HG03457 (cell line): Measurements from ENCODE around the gene CTSW.
A peak's percentile ranks its signal among the peaks of the same experiment; 100 is the strongest.
"Not testable (repeated sequence)": the region's sequence is repeated elsewhere in the genome, so short reads cannot be mapped to it uniquely, and the experiment has no call there.

ENCODE experiments used
- ATAC-seq: cut with Tn5 transposase; IDR thresholded peaks from one replicate; pipeline ENCODE4 v1.9.1; 2021; ENCODE audit warnings: moderate number of reproducible peaks; ENCODE audit not compliant: unreplicated experiment

Gene CTSW

GRCh38 chr11:65879617-65880016 lies at the start of gene CTSW:
TSS of gene CTSW (plus strand) at chr11:65879837. CDS start at chr11:65879855, 18 bp downstream.
- ATAC-seq, result no peak

DNA sequence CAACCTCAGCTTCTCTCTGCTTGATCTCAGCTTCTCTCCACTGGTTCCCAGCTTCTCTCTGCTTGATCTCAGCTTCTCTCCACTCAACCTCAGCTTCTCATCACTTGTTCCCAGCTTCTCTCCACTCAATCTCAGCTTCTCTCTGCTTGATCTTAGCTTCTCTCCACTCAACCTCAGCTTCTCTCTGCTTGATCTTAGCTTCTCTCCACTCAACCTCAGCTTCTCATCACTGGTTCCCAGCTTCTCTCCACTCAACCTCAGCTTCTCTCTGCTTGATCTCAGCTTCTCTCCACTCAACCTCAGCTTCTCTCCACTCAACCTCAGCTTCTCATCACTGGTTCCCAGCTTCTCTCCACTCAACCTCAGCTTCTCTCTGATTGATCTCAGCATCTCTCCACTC lies 47.4 kb upstream of the CTSW start:
- ATAC-seq, result not testable (repeated sequence)

- ATAC-seq, result peak; percentile 77
These were observed 46.2 kb upstream of the CTSW start, which contains the start of gene SNX32 for GRCh38 chr11:65833297-65834030. TSS of gene SNX32 (plus strand) at chr11:65833963. CDS start at chr11:65834066, 103 bp downstream.

GRCh38 chr11:65834202-65834601 lies 45.4 kb upstream of the CTSW start:
- no peak for ATAC-seq

DNA sequence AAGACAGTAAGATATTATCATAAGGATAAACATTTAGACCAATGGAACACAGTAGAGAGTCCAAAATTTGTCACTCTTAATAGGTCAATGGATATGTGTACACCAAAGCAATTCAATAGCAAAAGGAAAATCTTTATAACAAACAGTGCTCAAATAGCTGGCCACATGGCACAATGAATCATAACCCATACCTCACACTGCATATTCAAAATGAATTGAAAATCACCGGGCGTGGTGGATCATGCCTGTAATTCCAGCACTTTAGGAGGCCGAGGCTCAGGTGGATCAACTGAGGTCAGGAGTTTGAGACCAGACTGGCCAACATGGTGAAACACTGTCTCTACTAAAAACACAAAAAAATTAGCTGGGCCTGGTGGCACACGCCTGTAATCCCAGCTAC lies 37.5 kb upstream of the CTSW start:
- ATAC-seq, result no peak

- no peak for ATAC-seq
These were observed 35.8 kb upstream of the CTSW start for GRCh38 chr11:65843811-65844210.

- ATAC-seq, result no peak
These were observed 35.3 kb upstream of the CTSW start for GRCh38 chr11:65844231-65844872.

DNA sequence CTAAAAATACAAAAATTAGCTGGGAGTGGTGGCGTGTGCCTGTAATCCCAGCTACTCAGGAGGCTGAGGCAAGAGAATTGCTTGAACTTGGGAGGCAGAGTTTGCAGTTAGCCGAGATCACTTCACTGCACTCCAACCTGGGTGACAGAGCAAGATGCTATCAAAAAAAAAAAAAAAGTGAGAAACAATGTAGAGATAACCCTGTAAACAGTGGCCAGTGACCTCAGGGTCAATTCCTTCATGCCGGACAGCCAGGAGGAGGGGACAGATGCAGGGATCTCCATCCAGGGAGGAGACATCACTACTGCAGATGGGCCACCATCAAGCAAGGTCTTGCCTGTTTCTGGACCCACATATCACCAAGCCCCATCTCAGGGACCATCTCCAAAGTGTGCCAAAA lies 31.9 kb upstream of the CTSW start:
- no peak for ATAC-seq

GRCh38 chr11:65848693-65849092 lies 30.9 kb upstream of the CTSW start:
- not testable (repeated sequence) for ATAC-seq

DNA sequence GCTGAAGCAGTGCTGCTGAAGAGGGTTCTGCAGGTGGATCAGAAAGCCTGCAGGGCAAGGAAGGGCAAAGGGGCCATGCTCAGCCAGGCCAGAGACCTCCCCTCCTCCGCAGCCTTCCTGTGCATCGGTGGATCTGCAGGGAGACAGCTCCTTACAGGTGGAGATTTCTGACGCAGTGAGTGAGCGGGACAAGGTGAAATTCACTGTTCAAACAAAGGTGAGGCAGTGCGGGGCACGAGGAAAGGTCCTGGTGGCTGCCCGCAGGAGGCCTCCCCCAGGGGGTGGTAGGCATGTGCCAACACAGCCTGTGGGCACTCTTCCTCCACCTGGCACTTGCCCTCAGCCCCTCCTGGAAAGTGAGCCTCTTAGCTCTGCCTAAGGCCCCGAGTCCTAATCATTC lies 30.3 kb upstream of the CTSW start:
- ATAC-seq, result no peak

GRCh38 chr11:65849771-65850216 lies 29.8 kb upstream of the CTSW start:
- no peak for ATAC-seq

DNA sequence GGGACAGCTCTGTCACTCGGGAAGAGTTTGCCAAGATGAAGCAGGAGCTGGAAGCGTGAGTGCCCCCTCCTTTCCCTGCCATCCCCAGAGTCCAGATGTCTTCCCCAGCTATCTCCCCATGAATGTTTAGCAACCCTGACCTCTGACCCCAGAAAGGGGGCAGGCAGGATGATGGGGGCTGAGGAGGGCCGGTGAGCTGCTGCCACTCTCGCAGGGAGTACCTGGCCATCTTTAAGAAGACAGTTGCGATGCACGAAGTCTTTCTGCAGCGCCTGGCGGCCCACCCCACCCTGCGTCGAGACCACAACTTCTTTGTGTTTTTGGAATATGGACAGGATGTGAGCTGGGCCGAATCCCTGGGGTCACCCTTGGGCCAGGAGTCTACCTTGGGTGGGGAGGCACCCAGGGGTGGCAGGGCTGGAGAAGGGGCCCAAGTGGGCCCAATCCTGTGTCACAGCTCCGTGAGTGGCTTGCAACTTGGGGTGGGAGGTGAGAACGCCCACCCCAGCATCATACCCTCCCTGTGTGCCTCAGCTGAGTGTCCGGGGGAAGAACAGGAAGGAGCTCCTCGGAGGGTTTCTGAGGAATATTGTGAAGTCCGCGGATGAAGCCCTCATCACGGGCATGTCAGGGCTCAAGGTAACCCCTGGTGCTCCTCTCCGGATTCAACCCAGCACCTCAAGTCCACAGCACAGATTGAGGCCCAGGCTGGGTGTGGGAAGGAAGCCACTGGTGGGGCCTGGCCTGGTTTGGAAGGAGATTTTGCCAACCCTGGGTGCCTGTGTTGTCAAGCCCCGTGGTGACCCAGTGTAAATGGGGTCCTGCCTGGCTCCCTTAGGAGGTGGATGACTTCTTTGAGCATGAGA lies 29.2 kb upstream of the CTSW start:
- no peak for ATAC-seq

DNA sequence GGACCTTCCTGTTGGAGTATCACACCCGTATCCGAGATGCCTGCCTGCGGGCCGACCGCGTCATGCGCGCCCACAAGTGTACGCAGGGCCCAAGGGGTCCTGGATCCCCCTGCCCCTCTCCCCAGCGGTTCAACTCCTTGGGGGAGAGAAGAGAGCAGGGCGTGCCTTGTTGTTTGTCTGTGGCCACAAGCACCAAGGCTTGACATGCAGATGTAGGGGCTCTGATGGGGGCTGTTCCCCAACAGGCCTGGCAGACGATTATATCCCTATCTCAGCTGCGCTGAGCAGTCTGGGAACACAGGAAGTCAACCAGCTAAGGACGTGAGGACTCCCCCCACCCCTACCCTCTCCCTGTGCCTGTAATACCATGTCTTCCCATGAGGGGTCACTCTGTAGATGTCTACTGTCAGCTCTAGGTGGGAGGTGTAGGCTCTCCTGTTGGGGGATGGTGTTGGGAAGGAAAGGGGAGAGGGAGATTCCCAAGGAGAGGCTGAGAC lies 28.5 kb upstream of the CTSW start:
- ATAC-seq, result no peak

DNA sequence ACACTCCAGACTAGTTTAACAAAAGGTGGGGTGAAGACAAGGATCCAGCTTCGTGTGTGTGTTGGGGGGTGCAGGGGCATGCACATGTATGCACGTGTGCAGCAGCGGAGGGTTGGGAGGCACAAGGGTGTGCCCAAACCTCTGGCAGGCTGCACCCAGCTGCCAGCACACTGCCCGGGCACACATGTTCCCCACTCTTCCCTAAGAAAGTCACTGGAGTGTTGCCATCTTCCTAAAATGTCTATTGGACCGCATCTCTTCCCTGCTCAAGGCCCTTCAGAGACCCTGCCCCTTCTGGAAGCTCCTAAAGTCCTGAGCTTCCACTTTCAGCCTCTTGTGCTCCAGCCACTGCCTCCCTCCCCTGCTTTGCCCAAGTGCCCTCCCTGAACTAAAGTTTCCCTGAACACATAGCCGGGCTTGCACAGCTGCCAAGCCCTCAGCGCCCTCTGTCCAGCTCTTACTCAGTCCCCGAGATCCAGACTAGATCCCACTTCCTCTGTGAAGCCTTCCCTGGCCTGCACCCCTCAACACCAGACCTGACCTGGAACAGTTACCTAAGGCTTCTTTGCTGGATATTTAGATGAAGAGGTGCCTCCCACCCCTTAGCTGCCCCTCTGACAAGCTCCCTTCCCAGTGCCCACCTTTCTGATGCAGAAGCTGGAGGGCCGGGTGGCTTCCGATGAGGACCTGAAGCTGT lies 27.7 kb upstream of the CTSW start:
- no peak for ATAC-seq

DNA sequence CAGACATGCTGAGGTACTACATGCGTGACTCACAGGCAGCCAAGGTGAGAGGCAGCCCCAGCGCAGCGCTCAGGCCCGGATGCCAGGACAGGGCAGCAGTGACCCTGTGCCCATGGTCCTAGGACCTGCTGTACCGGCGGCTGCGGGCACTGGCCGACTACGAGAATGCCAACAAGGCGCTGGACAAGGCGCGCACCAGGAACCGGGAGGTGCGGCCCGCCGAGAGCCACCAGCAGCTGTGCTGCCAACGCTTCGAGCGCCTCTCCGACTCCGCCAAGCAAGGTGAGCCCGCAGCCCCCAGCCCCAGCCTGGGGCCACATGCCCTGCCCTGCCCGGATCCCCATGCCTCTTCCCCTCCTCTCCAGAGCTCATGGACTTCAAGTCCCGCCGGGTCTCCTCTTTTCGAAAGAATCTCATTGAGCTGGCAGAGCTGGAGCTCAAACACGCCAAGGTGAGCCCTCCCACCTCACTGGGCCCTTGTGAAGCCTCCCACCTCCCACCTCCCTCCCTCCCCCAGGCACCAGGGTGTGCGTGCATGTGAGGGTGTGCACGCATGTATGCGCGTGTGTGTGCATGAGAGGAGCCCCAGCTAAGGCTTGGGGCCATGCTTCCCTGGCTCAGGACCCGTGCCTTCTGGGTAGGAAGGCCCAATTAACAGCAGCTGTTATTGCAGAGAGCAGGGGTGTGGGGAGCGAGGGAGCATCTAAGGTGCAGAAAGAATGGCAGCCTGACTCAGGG lies 27.0 kb upstream of the CTSW start:
- no peak for ATAC-seq

- ATAC-seq, result no peak
These were observed 26.2 kb upstream of the CTSW start for GRCh38 chr11:65853246-65853979.

- no peak for ATAC-seq
These were observed 25.5 kb upstream of the CTSW start for GRCh38 chr11:65854161-65854592.

GRCh38 chr11:65854852-65855837 lies 24.5 kb upstream of the CTSW start:
- no peak for ATAC-seq
